T-helper 2 cell (primary cell): Measurements from ENCODE around the gene RCOR2.
"Not testable (repeated sequence)": the region's sequence is repeated elsewhere in the genome, so short reads cannot be mapped to it uniquely, and the experiment has no call there.

Experiments
- DNase-seq, 5 experiments: peaks; one replicate each; pipeline versions ENCODE4 v3.0.0 to v3.0.0-alpha.2; 2012 to 2022
- total RNA-seq, 2 donors: gene quantifications; one replicate each; lab custom pipeline; 2026; lab: John Stamatoyannopoulos, UW

RCOR2 gene
- total RNA-seq = 0 to 0.34 reads per million in 2 donors

GRCh38 chr11:63916837-63917691 is at the start of gene RCOR2:
TSS of gene RCOR2 (minus strand) at chr11:63917164. CDS start at chr11:63916456, 708 bp downstream.
- DNase-seq = peak in 3 of 5 experiments; percentile 40 to 88 (median 53)

- DNase-seq = no peak
Measured at GRCh38 chr11:63966444-63966843, 49.5 kb upstream of the RCOR2 start.

- DNase-seq = not testable (repeated sequence)
Measured at GRCh38 chr11:63963895-63964294, 46.9 kb upstream of the RCOR2 start.

DNA sequence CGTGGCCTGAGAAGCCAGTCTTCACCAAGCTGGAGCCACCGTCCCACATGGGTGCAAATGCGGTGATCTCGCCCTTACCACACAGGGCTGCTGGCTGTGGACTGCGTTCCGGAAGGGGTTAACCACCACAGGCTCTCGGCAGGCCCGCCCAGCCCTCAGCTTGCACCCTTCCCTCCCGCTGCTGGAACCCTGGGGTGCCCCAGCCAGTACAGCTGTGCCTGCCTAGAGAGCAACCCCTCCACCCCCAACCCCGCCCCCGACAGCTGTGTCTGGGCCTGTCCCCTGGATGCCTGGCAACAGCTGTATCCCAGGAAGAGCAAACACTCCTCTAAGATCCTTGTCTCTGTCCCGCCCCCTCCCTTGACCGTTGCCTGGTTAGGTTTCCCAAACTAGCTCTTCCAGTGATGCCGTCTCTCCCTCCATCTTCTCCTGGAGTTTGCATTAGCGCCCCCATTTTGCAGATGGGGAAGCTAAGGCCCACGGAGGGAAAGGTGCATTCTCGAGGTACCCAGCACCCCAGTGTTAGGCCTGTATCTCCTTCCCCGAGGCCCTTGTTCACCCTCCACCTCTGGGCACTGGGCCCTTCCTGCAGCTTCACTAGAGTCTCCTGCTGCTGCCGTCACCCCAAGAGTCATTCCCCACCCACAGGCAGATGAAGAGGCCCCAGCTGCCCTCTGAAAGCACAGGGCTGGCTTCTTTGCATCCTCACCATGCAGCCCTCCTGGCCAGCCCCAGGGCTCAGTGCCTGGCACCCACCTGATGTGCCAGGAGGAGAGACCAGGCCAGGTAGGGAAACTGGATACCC is 44.8 kb upstream of the RCOR2 start:
- DNase-seq = peak in 2 of 5 experiments; percentile 16 to 76

- no peak for DNase-seq
Measured at GRCh38 chr11:63958008-63958407, 41.0 kb upstream of the RCOR2 start.

GRCh38 chr11:63952570-63952969 is 35.6 kb upstream of the RCOR2 start:
- no peak for DNase-seq

GRCh38 chr11:63951779-63952536 is 35.0 kb upstream of the RCOR2 start:
- DNase-seq = peak in 2 of 5 experiments; percentile 37 to 78

GRCh38 chr11:63945477-63946163 is 28.7 kb upstream of the RCOR2 start:
- DNase-seq = peak in 4 of 5 experiments; percentile 15 to 55 (median 32)

- DNase-seq = no peak
Measured at GRCh38 chr11:63944987-63945386, 28.0 kb upstream of the RCOR2 start.

DNA sequence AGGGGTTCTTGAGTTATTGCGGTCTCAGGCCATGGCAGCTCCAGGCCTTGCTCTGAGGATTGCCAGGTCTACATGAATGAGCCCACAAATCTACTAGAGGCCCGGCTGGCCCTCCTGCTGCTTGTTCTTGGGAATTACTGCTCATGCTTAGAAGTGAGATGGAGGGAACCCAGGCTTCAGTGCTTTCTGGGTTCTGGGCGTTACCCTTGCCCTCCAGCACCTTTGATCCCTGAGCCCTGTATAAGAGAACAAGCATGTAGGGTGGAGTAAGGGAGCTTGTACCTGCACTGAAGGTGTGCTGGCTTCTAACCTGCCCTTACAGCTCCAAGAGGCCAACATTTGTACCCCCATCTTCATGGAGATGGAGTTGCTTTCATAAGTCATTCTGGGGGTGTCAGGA is 25.8 kb upstream of the RCOR2 start:
- DNase-seq = no peak

GRCh38 chr11:63941901-63942300 is 24.9 kb upstream of the RCOR2 start:
- DNase-seq = no peak

DNA sequence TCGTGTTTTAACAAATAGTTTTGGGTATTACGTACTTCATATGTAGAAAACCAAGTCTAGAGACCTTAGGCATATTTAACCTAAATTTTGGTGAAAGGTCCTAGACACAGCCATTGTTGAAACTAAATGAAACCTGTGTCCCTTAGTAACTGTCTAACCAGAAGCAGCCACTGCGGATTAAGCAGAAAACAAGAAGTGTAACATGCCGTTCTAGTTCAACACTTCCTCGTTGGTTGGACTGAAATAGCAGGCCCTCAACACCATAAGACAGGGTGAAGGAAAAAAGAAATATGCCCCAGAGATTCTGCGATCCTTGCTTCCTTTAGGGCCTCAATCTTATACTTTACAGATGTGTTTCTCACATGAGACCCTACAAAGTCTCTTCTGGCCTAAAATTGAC is 23.8 kb upstream of the RCOR2 start:
- DNase-seq = no peak

- DNase-seq = no peak
Measured at GRCh38 chr11:63939397-63939891, 22.5 kb upstream of the RCOR2 start.

GRCh38 chr11:63938479-63939396 is 21.8 kb upstream of the RCOR2 start, which contains the start of gene NAA40:
TSS of gene NAA40 (plus strand) at chr11:63939002. CDS start at chr11:63939097, 95 bp downstream.
- DNase-seq = peak; percentile 84 to 98 (median 90)

DNA sequence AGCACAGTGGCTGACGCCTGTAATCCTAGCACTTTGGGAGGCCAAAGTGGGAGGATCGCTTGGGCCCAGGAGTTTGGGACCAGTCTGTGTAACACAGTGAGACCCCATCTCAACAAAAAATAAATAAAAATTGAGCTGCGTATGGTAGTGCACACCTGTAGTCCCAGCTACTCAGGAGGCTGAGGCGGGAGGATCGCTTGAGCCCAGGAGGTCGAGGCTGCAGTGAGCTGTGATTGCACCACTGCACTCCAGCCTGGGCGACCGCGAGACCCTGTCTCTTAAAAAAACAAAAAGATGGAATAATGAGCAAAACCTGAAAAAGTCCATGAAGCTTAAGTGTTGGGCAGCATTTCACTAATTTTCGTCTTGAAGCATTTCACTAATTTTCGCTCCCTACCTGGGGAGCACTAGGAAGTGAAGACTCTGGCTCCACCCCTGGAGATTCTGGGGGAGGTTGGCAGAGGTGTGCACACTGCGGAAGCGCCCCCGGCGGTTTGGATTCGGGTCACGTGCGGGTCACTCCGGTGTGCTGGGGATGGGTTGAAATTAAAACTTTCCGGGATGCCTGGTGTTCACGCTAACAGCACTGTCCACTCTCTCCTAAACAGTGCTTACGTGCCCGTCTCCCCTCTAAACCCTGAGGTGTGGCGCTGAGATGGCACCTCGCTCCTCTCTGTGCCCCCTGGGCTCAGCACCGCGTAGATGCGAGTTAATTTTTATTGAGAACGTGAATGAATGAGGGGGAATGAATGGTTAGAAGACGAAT is 20.9 kb upstream of the RCOR2 start:
- DNase-seq = no peak

GRCh38 chr11:63933459-63933858 is 16.5 kb upstream of the RCOR2 start:
- no peak for DNase-seq

DNA sequence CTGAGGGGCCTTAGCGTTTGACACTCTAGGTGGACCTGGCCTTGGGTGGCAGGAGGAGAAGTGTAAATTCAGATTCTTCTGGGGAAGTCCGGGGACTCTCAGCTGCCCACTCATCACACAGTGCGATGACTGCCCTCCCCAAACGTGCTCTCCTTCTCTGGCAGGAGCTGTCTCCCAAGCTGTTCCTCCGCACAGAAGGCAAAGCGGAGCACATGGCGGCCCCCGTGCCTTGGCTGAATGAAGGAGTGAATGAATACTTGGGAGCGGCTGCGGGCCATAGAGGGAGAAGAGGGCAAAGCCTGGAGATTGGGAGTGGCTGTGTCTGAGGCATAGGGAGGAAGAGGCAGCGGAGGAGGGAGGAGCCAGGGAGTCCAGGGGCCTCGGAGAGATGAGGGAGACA is 14.9 kb upstream of the RCOR2 start:
- DNase-seq = no peak

DNA sequence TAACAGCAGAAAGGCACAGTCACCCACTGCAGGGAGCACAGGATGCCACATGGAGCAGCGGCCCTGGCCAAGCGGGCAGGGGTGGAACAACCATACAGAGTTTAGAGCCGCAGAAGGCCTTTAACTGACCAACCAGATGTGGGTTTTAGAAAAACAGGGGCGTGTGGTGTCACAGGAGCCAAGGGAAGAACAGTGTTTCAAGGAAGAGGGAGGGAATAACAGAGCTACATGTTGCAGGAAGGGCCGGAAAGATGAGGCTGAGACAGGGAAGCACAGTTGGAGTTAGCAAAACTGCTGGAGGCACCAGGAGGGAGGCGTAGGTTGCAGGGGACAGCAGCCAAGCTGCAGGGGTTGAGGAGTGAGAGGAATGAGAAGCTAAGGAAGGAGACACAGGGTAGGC is 14.1 kb upstream of the RCOR2 start:
- no peak for DNase-seq

DNA sequence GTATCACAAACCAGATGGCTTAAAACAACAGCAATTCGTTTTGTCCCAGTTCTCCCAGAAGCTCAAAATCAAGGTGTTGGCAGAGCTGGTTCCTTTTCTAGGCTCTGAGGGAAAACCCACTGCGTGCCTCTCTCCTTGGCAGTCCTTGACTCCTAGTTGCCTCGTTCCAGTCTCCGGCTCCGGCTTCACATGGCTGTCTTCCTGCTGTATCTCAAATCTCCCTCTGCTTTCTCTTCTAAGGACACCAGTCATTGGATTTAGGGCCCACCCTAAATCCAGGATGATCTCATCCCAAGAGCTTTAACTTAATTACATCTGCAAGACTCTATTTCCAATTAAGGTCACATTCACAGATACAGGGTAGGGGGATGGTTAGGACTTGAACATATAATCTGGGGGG is 12.7 kb upstream of the RCOR2 start:
- no peak for DNase-seq

GRCh38 chr11:63923319-63923718 is 6.4 kb upstream of the RCOR2 start:
- no peak for DNase-seq
